ENCODE measurements around the gene MED31. TPM values are rescaled to one million over a fixed set of nuclear protein-coding genes. Genes with fewer than 3 reads are reported as not detected.

MED31 gene
- total and polyA plus RNA-seq, 2 donors (not counting 3 experiments of a cell fraction or from before 2014, with no cell fraction given), result 13.7 to 29.4 TPM

DNA sequence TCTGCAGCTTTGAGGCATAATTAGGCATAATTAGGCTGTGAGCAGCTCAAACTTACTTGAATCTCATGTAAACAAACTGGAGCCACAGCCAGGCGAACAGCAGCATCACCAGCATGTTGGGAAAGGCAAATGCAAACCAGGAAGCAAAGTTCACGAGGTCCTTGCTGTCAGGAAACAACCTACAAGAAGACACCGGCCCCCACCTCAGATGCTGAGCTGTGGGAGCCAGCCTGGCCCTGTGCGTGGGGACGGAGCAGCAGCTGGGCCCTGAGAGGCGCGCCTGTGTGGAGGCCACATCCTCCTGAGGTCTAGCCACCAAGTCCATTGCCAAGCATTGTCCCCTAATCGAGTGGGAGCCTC is 49.5 kb upstream of the MED31 start:
- TF ChIP-seq EZH2 (IDR thresholded peaks at IDR 0.05; ENCODE audit: borderline replicate concordance, low read depth, low read length, severe bottlenecking) (no peak), MYC (IDR thresholded peaks at IDR 0.05; ENCODE audit: low read depth, low read length) (no peak), MAX (IDR thresholded peaks at IDR 0.05; ENCODE audit: insufficient read depth, insufficient read length) (no peak)
- TF ChIP-seq, protein P1, sequence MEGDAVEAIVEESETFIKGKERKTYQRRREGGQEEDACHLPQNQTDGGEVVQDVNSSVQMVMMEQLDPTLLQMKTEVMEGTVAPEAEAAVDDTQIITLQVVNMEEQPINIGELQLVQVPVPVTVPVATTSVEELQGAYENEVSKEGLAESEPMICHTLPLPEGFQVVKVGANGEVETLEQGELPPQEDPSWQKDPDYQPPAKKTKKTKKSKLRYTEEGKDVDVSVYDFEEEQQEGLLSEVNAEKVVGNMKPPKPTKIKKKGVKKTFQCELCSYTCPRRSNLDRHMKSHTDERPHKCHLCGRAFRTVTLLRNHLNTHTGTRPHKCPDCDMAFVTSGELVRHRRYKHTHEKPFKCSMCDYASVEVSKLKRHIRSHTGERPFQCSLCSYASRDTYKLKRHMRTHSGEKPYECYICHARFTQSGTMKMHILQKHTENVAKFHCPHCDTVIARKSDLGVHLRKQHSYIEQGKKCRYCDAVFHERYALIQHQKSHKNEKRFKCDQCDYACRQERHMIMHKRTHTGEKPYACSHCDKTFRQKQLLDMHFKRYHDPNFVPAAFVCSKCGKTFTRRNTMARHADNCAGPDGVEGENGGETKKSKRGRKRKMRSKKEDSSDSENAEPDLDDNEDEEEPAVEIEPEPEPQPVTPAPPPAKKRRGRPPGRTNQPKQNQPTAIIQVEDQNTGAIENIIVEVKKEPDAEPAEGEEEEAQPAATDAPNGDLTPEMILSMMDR (IDR thresholded peaks at IDR 0.05; ENCODE audit: extremely low read depth in 1 of 2, insufficient read depth in 1 of 2, low read depth in 1 of 2, low read length in 2 of 2), result no peak
- POLR2A ChIA-PET, result no interaction called here

More for the DNA sequence above, 49.5 kb upstream of the MED31 start:
- no peak overlapping the region for H3K9ac ChIP-seq (replicated peaks; ENCODE audit: extremely low read depth, insufficient read depth, low read length)
- no peaks in the 10 kb centered on the region for H3K27me3 ChIP-seq (ENCODE audit: control insufficient read depth in 2 of 2, insufficient read depth in 2 of 2, low read length in 2 of 2)
- no peak for DNase-seq (ENCODE audit: low read depth, low spot score)
- no peak for FAIRE-seq
- H4K20me1 ChIP-seq (replicated peaks; ENCODE audit: control insufficient read depth, extremely low read depth, insufficient read depth, low read length), result no peaks in the 10 kb centered on the region
- CTCF ChIA-PET, result interaction anchor here (1.2 to 2.9 kb wide), 9 partner anchors 11 to 345 kb away, joined by 3 to 19 read pairs (median 5); no protein-coding TSS in a partner anchor
- no peak overlapping the region for H2AFZ ChIP-seq (ENCODE audit: low read depth, low read length)
- no peaks in the 10 kb centered on the region for H3K9me1 ChIP-seq (replicated peaks; ENCODE audit: control insufficient read depth, extremely low read depth, insufficient read depth, low read length)
- no peak overlapping the region for H3K4me2 ChIP-seq (ENCODE audit: insufficient read depth, low read length)
- H3K79me2 ChIP-seq (ENCODE audit: control insufficient read depth, insufficient read depth, low read length), result no peaks in the 10 kb centered on the region
- dilution Hi-C loops (cut with MboI; ENCODE audit: extremely low pct_ligation_motif_present, low sequenced_read_pairs) (no loop called here), intact Hi-C loops (cut with micrococcal nuclease) (loop anchor here (5.0 kb wide), 1 partner anchor 34 kb away; no protein-coding TSS in a partner anchor)
- H3K9me3 ChIP-seq (replicated peaks; ENCODE audit: control insufficient read depth, insufficient read depth, low read length), result no peaks in the 10 kb centered on the region
- H3K27ac ChIP-seq (ENCODE audit: insufficient read depth, low read depth, low read length), result no peak overlapping the region
- no TSS peak for BruUV-seq (replicated peaks)
- H3K4me1 ChIP-seq (ENCODE audit: control insufficient read depth, extremely low read depth, insufficient read depth, low read length), result no peaks in the 10 kb centered on the region
- H3K4me3 ChIP-seq (replicated peaks in 1 of 3; ENCODE audit: insufficient read depth in 1 of 3, low read depth in 1 of 3, low read length in 3 of 3), result no peak overlapping the region
- H3K36me3 ChIP-seq (ENCODE audit: control insufficient read depth in 2 of 2, extremely low read depth in 1 of 2, insufficient read depth in 2 of 2, low read length in 2 of 2), result no peaks in the 10 kb centered on the region

Data from endothelial cell of umbilical vein (primary cell).